ENCODE data around the gene NCAPD3.

Gene NCAPD3

GRCh38 chr11:134250246-134250645, 26.5 kb upstream of the NCAPD3 start:
- no peak for ATAC-seq
- no peak for TF ChIP-seq TCF4 (CRISPR knock-in tag; IDR thresholded peaks at IDR 0.05; ENCODE audit: borderline replicate concordance)
- no peak for TF ChIP-seq BACH2 (CRISPR knock-in tag; IDR thresholded peaks at IDR 0.05; ENCODE audit: borderline replicate concordance)
- no peak for TF ChIP-seq TSHZ2 (CRISPR knock-in tag; IDR thresholded peaks at IDR 0.05)
- no peak for TF ChIP-seq ZFP3 (CRISPR knock-in tag; IDR thresholded peaks at IDR 0.05)

GRCh38 chr11:134248910-134249480, 25.2 kb upstream of the NCAPD3 start:
- no peak for ATAC-seq
- TF ChIP-seq GLIS3 (CRISPR knock-in tag; IDR thresholded peaks at IDR 0.05) (no peak), ARNTL (CRISPR knock-in tag; IDR thresholded peaks at IDR 0.05; ENCODE audit: borderline replicate concordance, low read depth) (no peak), OSR1 (CRISPR knock-in tag; IDR thresholded peaks at IDR 0.05) (no peak), ZNF8 (CRISPR knock-in tag; IDR thresholded peaks at IDR 0.05) (no peak), SNAI2 (CRISPR knock-in tag; IDR thresholded peaks at IDR 0.05) (no peak), ZC3H10 (CRISPR knock-in tag; IDR thresholded peaks at IDR 0.05) (no peak), PATZ1 (CRISPR knock-in tag; IDR thresholded peaks at IDR 0.05; ENCODE audit: borderline replicate concordance) (no peak), ZNF565 (CRISPR knock-in tag; conservative IDR thresholded peaks at IDR 0.05; ENCODE audit: low read depth) (no peak), ISL1 (CRISPR knock-in tag; IDR thresholded peaks at IDR 0.05) (no peak), TSHZ2 (CRISPR knock-in tag; IDR thresholded peaks at IDR 0.05) (no peak), BACH2 (CRISPR knock-in tag; IDR thresholded peaks at IDR 0.05; ENCODE audit: borderline replicate concordance) (no peak), TOX (CRISPR knock-in tag; IDR thresholded peaks at IDR 0.05; ENCODE audit: borderline replicate concordance) (no peak), POU6F1 (CRISPR knock-in tag; IDR thresholded peaks at IDR 0.05; ENCODE audit: borderline replicate concordance, low read depth) (no peak)

- ATAC-seq = no peak
- TF ChIP-seq ZNF70 (CRISPR knock-in tag; IDR thresholded peaks at IDR 0.05) (no peak), ARNTL (CRISPR knock-in tag; IDR thresholded peaks at IDR 0.05; ENCODE audit: borderline replicate concordance, low read depth) (no peak), ESRRG (CRISPR knock-in tag; IDR thresholded peaks at IDR 0.05) (no peak), ZNF565 (CRISPR knock-in tag; conservative IDR thresholded peaks at IDR 0.05; ENCODE audit: low read depth) (no peak), ISL1 (CRISPR knock-in tag; IDR thresholded peaks at IDR 0.05) (no peak), ZFP3 (CRISPR knock-in tag; IDR thresholded peaks at IDR 0.05) (no peak), PATZ1 (CRISPR knock-in tag; IDR thresholded peaks at IDR 0.05; ENCODE audit: borderline replicate concordance) (no peak), ZFP30 (CRISPR knock-in tag; IDR thresholded peaks at IDR 0.05) (no peak), ZC3H10 (CRISPR knock-in tag; IDR thresholded peaks at IDR 0.05) (no peak)
These were observed 22.9 kb upstream of the NCAPD3 start for GRCh38 chr11:134246678-134247077.
